Ovary (tissue), 10 donors: ENCODE data around the gene C2CD3. TPM values are rescaled to one million over a fixed set of nuclear protein-coding genes. Genes with fewer than 3 reads are reported as not detected.

Source experiments
- DNase-seq, 5 donors: peaks; one replicate each; pipeline ENCODE4 v3.0.0-alpha.2; 2019 to 2020
- H3K27ac ChIP-seq, 2 donors: fragments of 200-600 bp; one replicate each; pipeline versions ENCODE4 v1.5.1 to v1.8.0; 2019 to 2022
- H3K27me3 ChIP-seq: fragments of 200-600 bp; one replicate; pipeline ENCODE4 v1.8.0; 2022
- H3K36me3 ChIP-seq: fragments of 200-600 bp; sonication (generic); one replicate; pipeline ENCODE4 v1.5.1; 2019
- H3K4me1 ChIP-seq: one replicate; pipeline ENCODE4 v1.8.1; 2013; ENCODE audit warnings: mild to moderate bottlenecking, moderate library complexity; ENCODE audit not compliant: insufficient read depth
- H3K4me3 ChIP-seq: fragments of 200-600 bp; sonication (generic); one replicate; pipeline ENCODE4 v1.5.1; 2017
- H3K9me3 ChIP-seq, 2 donors: fragments of 200-600 bp in 1 of 2; sonication (generic) in 1 of 2; one replicate each; pipeline versions ENCODE4 v1.5.1 to v1.8.1; 2013 to 2019; ENCODE audit warnings: mild to moderate bottlenecking in 1 of 2, moderate library complexity in 1 of 2
- CTCF ChIP-seq, 3 donors: fragments of 450-650 bp in 2 of 3; fragments of 200-600 bp in 1 of 3; IDR thresholded peaks; one replicate each; pipeline versions ENCODE4 v1.5.1 to v1.8.0; 2016 to 2022; ENCODE audit warnings: antibody characterized with exemption in 3 of 3, mild to moderate bottlenecking in 1 of 3
- EP300 ChIP-seq: sonication (generic); formaldehyde crosslinking; IDR thresholded peaks from one replicate; pipeline ENCODE4 v1.6.1; 2017; ENCODE audit warnings: antibody characterized with exemption
- POLR2A ChIP-seq: fragments of 450-650 bp; IDR thresholded peaks from one replicate; pipeline ENCODE4 v1.6.1; 2017; ENCODE audit warnings: antibody characterized with exemption, mild to moderate bottlenecking, moderate library complexity
- WGBS, 3 donors: extraction: QIAGEN DNeasy Blood & Tissue Kit in 1 of 3; methylation state at CpG; one replicate each; pipeline versions ENCODE4 v1.1.5 to v1.1.7; 2013 to 2017; 5-methylcytosine and 5-hydroxymethylcytosine counted together
- intact Hi-C, 4 donors: fragments of 100-400 bp; cut with DNase I; formaldehyde crosslinking; loops; one replicate each; pipeline versions ENCODE4 v1.11.0 to v1.15.1; 2022 to 2023
- long read RNA-seq, 3 donors: library from polyadenylated mRNA in 2 of 3; unstranded in 2 of 3; transcript quantifications; one replicate each; pipeline ENCODE4 v2.0.0 and lab custom pipeline, GENCODE V29; 2021 to 2026
- polyA plus RNA-seq, 2 donors: library from polyadenylated mRNA; stranded (reverse); fragments of 200-250 nt in 1 of 2; fragments of 350-450 nt in 1 of 2; fragmentation: Illumina TruSeq in 1 of 2; extraction: RNeasy Lipid Tissue Mini Kit (QIAGEN cat#74804) in 1 of 2; gene quantifications; one replicate each; pipeline ENCODE4 v1.2.3, GENCODE V29; 2013 to 2014
- total RNA-seq, 7 donors: library from RNA; depleted of rRNA in 2 of 7; stranded (reverse); fragments of >200 nt in 2 of 7; fragmentation: NEBNext Ultra II Directional in 3 of 7; extraction: Animal tissue kit (Norgen Biotek cat#: 25700) in 3 of 7; gene quantifications; one replicate each; pipeline versions ENCODE4 v1.1.0 to v1.2.4, GENCODE V29; 2016 to 2023
- donor health status: DM: no; HTN: no; CAD: no; lungs with moderate emphysema.
- donor health status: DM: no; HTN: no; CAD: no.
- donor health status: Bipolar disorder and iron deficiency.
- donor health status: DM: yes; HTN: yes; CAD: no.
- donor health status: DM: no; HTN: no; CAD: no.
- donor health status: DM: yes; HTN: yes; CAD: no.

C2CD3 gene
- 10 to 100 TPM in 6 of 7 donors, 1 to 10 TPM in 1; 9.4 to 33.5 (median 20.5) TPM for total RNA-seq
- polyA plus RNA-seq, result 10 to 100 TPM in 1 of 2 donors, 1 to 10 TPM in 1; 9.3 to 17.5 TPM
- long read RNA-seq, donor 1, partial matches to known transcripts, result 8 of 13 reads
- long read RNA-seq, donor 1, other reads (novel, unspliced or antisense), result 5 of 13 reads
- long read RNA-seq, donor 2, partial matches to known transcripts, result 0 of 1 reads
- long read RNA-seq, donor 2, other reads (novel, unspliced or antisense), result 0 of 1 reads
- long read RNA-seq, donor 3, full-length matches to known transcripts, result 2 of 21 reads
- long read RNA-seq, donor 3, partial matches to known transcripts, result 12 of 21 reads
- long read RNA-seq, donor 3, other reads (novel, unspliced or antisense), result 7 of 21 reads

GRCh38 chr11:74170694-74171629, at the start of gene C2CD3, which contains the start of gene PPME1:
C2CD3 (minus strand) TSS chr11:74171002; CDS start chr11:74170792, 210 bp downstream.
PPME1 (plus strand) TSS chr11:74171289; CDS start chr11:74171422, 133 bp downstream.
- TF ChIP-seq POLR2A, result peak; percentile 57
- peak in 2 of 3 donors; percentile 22 to 33 for TF ChIP-seq CTCF (IDR thresholded peaks at IDR 0.05)
- TF ChIP-seq EP300, result no peak
- peak within 1 kb of the TSS; percentile 55 to 68 for H3K27ac ChIP-seq
- no peaks in the 10 kb centered on the region for H3K9me3 ChIP-seq
- 0 to 1% (median 0%) methylated on average over 68 of the region's 68 CpGs for WGBS, 3 donors
- no peaks in the 10 kb centered on the region for H3K36me3 ChIP-seq
- no peaks in the 10 kb centered on the region for H3K27me3 ChIP-seq
- peak; percentile 96 to 98 (median 97) for DNase-seq
- H3K4me1 ChIP-seq, result peaks cover 9% of the 10 kb centered on the region
- intact Hi-C loops, result no loop called here
- peak within 1 kb of the TSS; percentile 91 for H3K4me3 ChIP-seq

GRCh38 chr11:74220376-74220775, 49.6 kb upstream of the C2CD3 start:
- Histone ChIP-seq H3K4me1 (no peaks in the 10 kb centered on the region), H3K27ac (no peak overlapping the region), H3K9me3 (no peaks in the 10 kb centered on the region), H3K36me3 (no peaks in the 10 kb centered on the region), H3K4me3 (no peak overlapping the region), H3K27me3 (no peaks in the 10 kb centered on the region)
- no peak for TF ChIP-seq POLR2A
- TF ChIP-seq EP300, result no peak
- no peak for TF ChIP-seq CTCF (IDR thresholded peaks at IDR 0.05)
- intact Hi-C loops, result no loop called here
- DNase-seq, result no peak
- 91 to 93% (median 93%) methylated on average over 1 of the region's 1 CpG for WGBS, 3 donors

- Histone ChIP-seq H3K4me1 (no peaks in the 10 kb centered on the region), H3K27ac (no peak overlapping the region), H3K4me3 (no peak overlapping the region), H3K9me3 (no peaks in the 10 kb centered on the region), H3K27me3 (no peaks in the 10 kb centered on the region), H3K36me3 (no peaks in the 10 kb centered on the region)
- TF ChIP-seq EP300, result no peak
- TF ChIP-seq CTCF (IDR thresholded peaks at IDR 0.05), result no peak
- TF ChIP-seq POLR2A, result no peak
- 91 to 97% (median 95%) methylated on average over 2 of the region's 2 CpGs for WGBS, 3 donors
- DNase-seq, result no peak
- intact Hi-C loops, result no loop called here
Measured at GRCh38 chr11:74212533-74212932, 41.7 kb upstream of the C2CD3 start.

GRCh38 chr11:74208507-74208906, 37.7 kb upstream of the C2CD3 start:
- Histone ChIP-seq H3K9me3 (no peaks in the 10 kb centered on the region), H3K4me3 (no peak overlapping the region), H3K4me1 (no peaks in the 10 kb centered on the region), H3K27ac (no peak overlapping the region), H3K36me3 (no peaks in the 10 kb centered on the region), H3K27me3 (no peaks in the 10 kb centered on the region)
- TF ChIP-seq CTCF (IDR thresholded peaks at IDR 0.05) (no peak), EP300 (no peak), POLR2A (no peak)
- intact Hi-C loops, result no loop called here
- no peak for DNase-seq
